ENCODE measurements around the gene RAPGEF5.

RAPGEF5 gene

DNA sequence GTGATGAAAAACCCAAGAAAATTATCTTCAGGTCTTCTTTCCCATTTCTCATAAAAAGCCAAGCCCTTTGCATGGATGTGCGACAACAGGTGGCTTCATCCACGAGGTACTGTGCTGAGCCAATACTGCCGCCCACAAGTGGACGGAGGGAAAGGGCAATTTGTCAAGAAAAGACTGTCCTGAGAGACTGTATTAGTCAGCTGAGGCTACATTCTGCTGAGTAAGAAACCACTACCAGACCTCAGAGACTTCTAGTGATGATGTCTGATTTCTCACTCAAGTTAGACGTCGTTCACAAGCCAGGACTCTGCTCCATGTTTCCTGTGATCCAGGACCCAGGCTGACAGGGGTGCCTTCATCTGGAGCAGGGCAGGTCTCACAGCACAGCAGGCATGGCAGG, 239.7 kb downstream of the RAPGEF5 start:
- DNase-seq (ENCODE audit: low read depth, low spot score) = no peak
- no peaks in the 10 kb centered on the region for H3K36me3 ChIP-seq (ENCODE audit: insufficient read depth, low read length)
- no peaks in the 10 kb centered on the region for H3K9me3 ChIP-seq (ENCODE audit: low read depth, low read length)
- no peak overlapping the region for H3K27ac ChIP-seq
- no peak overlapping the region for H3K9ac ChIP-seq (ENCODE audit: insufficient read length)
- no peak overlapping the region for H3K4me3 ChIP-seq
- TF ChIP-seq EZH2 (IDR thresholded peaks at IDR 0.05) (no peak), FOXP2 (optimal IDR thresholded peaks at IDR 0.05; ENCODE audit: control extremely low read depth, extremely low read length, insufficient read depth) (no peak), POLR2AphosphoS5 (IDR thresholded peaks at IDR 0.05; ENCODE audit: borderline replicate concordance, low read depth, low read length) (no peak)

DNA sequence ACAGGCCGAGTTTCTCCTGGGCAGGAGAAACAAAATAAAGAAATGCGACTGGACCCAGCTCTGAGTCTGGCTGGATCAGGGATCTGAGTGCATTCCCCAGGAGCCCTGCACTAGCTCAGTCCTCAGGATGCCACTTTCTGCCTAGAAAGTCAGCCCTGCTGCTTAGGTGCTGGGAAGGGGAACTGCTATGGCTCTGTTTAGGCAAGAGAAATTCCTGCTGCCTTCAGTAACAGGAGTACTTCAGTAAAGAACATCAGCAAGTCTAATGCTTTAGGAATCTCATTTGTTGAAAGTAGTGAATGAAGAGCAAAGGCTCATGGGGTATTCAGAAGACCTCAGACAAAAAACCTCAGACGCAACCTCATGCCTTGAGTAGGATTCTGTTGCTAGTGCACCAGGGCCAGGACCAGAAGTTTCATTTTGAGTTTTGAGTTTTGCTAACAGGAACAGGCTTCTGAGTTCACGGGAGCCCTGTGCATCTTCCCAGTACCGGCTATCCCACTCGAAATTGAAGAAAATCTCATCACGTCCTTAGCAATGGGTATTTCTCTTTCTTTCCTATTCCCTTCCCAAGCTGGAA, 240.4 kb downstream of the RAPGEF5 start:
- TF ChIP-seq EZH2 (IDR thresholded peaks at IDR 0.05) (no peak), FOXP2 (optimal IDR thresholded peaks at IDR 0.05; ENCODE audit: control extremely low read depth, extremely low read length, insufficient read depth) (no peak), POLR2AphosphoS5 (IDR thresholded peaks at IDR 0.05; ENCODE audit: borderline replicate concordance, low read depth, low read length) (no peak)
- H3K9ac ChIP-seq (ENCODE audit: insufficient read length) = no peak overlapping the region
- H3K27ac ChIP-seq = no peak overlapping the region
- no peaks in the 10 kb centered on the region for H3K9me3 ChIP-seq (ENCODE audit: low read depth, low read length)
- no peaks in the 10 kb centered on the region for H3K36me3 ChIP-seq (ENCODE audit: insufficient read depth, low read length)
- no peak overlapping the region for H3K4me3 ChIP-seq
- no peak for DNase-seq (ENCODE audit: low read depth, low spot score)

GRCh38 chr7:22115689-22116088, 241.3 kb downstream of the RAPGEF5 start:
- no peaks in the 10 kb centered on the region for H3K36me3 ChIP-seq (ENCODE audit: insufficient read depth, low read length)
- H3K4me3 ChIP-seq = no peak overlapping the region
- DNase-seq (ENCODE audit: low read depth, low spot score) = no peak
- TF ChIP-seq FOXP2 (optimal IDR thresholded peaks at IDR 0.05; ENCODE audit: control extremely low read depth, extremely low read length, insufficient read depth) = no peak
- no peak for TF ChIP-seq POLR2AphosphoS5 (IDR thresholded peaks at IDR 0.05; ENCODE audit: borderline replicate concordance, low read depth, low read length)
- TF ChIP-seq EZH2 (IDR thresholded peaks at IDR 0.05) = no peak
- H3K9me3 ChIP-seq (ENCODE audit: low read depth, low read length) = no peaks in the 10 kb centered on the region
- no peak overlapping the region for H3K27ac ChIP-seq
- no peak overlapping the region for H3K9ac ChIP-seq (ENCODE audit: insufficient read length)

DNA sequence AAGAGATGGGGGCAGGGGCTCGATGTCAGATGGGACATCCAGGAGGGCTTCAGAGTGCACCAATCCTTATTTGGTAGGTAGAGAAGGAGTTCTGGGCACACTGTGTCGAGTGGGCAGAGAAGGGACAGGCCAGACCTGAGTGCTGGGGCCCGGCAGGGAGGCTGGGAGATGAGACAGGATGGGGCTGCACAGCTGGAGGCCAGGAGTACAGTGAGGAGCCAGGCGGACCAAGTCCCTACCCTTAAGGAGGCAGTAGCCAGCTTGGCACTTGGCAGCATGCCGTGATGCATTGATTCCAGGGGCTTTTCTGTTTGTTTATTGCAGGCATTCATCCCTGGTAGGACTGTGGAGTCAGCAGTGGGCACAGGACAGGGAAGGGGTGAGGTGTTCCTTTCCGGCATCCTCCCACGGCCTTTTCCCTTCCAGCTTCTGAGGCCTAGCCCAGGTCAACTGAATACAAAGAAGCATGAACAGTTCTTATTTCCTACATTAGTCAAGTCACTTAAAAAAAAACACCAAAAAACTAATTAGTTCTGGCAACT, 242.4 kb downstream of the RAPGEF5 start:
- no peak overlapping the region for H3K9ac ChIP-seq (ENCODE audit: insufficient read length)
- H3K9me3 ChIP-seq (ENCODE audit: low read depth, low read length) = no peaks in the 10 kb centered on the region
- no peak for DNase-seq (ENCODE audit: low read depth, low spot score)
- no peaks in the 10 kb centered on the region for H3K36me3 ChIP-seq (ENCODE audit: insufficient read depth, low read length)
- H3K4me3 ChIP-seq = no peak overlapping the region
- TF ChIP-seq FOXP2 (optimal IDR thresholded peaks at IDR 0.05; ENCODE audit: control extremely low read depth, extremely low read length, insufficient read depth) (no peak), POLR2AphosphoS5 (IDR thresholded peaks at IDR 0.05; ENCODE audit: borderline replicate concordance, low read depth, low read length) (no peak), EZH2 (IDR thresholded peaks at IDR 0.05) (no peak)
- no peak overlapping the region for H3K27ac ChIP-seq

DNA sequence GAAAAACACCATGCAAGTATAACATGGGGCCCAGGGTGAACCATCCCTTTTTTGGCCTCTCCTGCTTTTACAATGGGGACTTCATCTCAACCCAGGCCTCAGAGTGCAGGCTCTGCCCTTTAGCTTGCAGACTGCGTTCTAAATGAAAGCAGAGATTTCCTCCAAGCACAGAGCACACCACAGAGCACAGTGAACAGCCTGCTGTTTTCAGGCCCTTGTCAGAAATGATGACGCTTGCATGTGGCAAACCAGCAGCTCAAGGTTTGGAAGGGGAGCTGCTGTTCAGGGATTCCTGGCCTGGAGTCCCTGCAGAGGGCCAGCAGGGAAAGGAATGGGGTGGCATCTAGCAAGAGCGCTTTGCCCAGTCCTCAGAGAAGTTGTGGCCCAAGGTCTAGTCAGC, 243.9 kb downstream of the RAPGEF5 start:
- Histone ChIP-seq H3K4me3 (no peak overlapping the region), H3K9ac (ENCODE audit: insufficient read length) (no peak overlapping the region), H3K9me3 (ENCODE audit: low read depth, low read length) (no peaks in the 10 kb centered on the region), H3K27ac (no peak overlapping the region), H3K36me3 (ENCODE audit: insufficient read depth, low read length) (no peaks in the 10 kb centered on the region)
- DNase-seq (ENCODE audit: low read depth, low spot score) = no peak
- TF ChIP-seq POLR2AphosphoS5 (IDR thresholded peaks at IDR 0.05; ENCODE audit: borderline replicate concordance, low read depth, low read length) (no peak), FOXP2 (optimal IDR thresholded peaks at IDR 0.05; ENCODE audit: control extremely low read depth, extremely low read length, insufficient read depth) (no peak), EZH2 (IDR thresholded peaks at IDR 0.05) (no peak)

DNA sequence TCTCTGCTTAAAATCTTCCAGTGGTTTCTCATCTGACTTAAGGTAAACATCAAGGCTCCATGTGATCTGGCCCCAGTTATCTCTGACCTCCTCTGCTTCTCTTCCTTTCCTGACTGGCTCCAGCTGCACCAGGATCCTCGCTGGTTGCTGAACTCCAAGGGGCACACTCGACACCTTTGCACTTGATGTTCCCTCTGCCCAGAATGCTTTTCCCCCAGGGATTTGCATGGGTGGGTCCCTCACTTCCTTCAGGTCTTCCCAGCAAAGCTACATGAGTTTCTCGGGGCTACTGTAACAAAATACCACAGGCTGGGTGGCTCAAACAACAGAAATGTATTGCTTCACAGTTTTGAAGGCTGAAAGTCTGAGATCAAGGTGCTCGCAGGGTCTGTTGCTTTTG, 245.3 kb downstream of the RAPGEF5 start:
- H3K27ac ChIP-seq = no peak overlapping the region
- no peak for DNase-seq (ENCODE audit: low read depth, low spot score)
- TF ChIP-seq POLR2AphosphoS5 (IDR thresholded peaks at IDR 0.05; ENCODE audit: borderline replicate concordance, low read depth, low read length) (no peak), EZH2 (IDR thresholded peaks at IDR 0.05) (no peak), FOXP2 (optimal IDR thresholded peaks at IDR 0.05; ENCODE audit: control extremely low read depth, extremely low read length, insufficient read depth) (no peak)
- H3K36me3 ChIP-seq (ENCODE audit: insufficient read depth, low read length) = no peaks in the 10 kb centered on the region
- no peaks in the 10 kb centered on the region for H3K9me3 ChIP-seq (ENCODE audit: low read depth, low read length)
- H3K4me3 ChIP-seq = no peak overlapping the region
- H3K9ac ChIP-seq (ENCODE audit: insufficient read length) = no peak overlapping the region

DNA sequence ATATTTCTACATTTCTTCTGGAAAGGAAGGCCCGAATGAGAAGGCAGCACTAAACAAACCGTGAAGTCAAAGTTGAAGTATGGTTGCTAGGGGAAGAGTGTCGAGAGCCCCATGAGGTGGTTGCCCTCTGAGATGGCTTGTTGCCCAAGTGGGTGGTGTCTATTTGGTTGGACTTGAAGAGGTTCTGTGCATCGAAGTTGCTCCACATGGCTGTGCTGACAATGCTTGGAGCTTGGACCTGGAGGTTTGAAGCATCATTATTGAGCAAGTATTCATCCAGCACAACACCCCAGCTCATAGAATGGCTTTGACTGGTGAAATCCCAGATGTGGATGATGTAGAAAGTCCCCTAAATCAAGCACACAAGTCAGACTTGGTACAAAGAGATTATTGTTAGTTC, 246.1 kb downstream of the RAPGEF5 start:
- Histone ChIP-seq H3K36me3 (ENCODE audit: insufficient read depth, low read length) (no peaks in the 10 kb centered on the region), H3K9ac (ENCODE audit: insufficient read length) (no peak overlapping the region), H3K9me3 (ENCODE audit: low read depth, low read length) (no peaks in the 10 kb centered on the region), H3K27ac (no peak overlapping the region), H3K4me3 (no peak overlapping the region)
- no peak for DNase-seq (ENCODE audit: low read depth, low spot score)
- no peak for TF ChIP-seq FOXP2 (optimal IDR thresholded peaks at IDR 0.05; ENCODE audit: control extremely low read depth, extremely low read length, insufficient read depth)
- TF ChIP-seq EZH2 (IDR thresholded peaks at IDR 0.05) = no peak
- no peak for TF ChIP-seq POLR2AphosphoS5 (IDR thresholded peaks at IDR 0.05; ENCODE audit: borderline replicate concordance, low read depth, low read length)

DNA sequence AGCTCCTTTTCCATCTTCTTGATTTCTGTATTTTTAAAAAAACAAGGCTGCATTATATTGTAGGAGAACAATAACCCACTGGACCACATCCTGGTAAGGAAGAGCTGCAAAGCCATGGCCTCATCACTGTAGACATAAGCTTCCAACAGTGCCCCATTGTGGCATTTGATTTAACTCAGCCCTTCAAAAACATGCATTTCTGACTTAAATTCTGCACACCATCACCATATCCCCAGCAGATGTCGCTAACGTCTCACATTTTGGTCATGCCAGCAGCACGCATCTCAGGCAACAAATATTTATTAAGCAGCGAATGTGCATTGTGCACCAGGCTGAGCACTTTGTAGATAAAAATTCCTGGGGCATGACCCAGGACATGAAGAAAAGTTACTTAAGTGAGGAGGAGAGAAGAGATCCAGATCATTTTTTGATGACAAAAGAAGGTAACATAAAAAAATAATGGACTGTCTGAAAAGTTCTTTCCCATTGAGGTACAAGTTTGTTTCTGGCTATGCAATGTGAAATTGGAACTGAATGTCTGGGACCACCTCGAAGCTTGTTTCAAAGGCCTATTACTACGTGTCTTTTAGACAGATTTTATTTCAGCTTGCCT, 246.6 kb downstream of the RAPGEF5 start:
- no peak overlapping the region for H3K9ac ChIP-seq (ENCODE audit: insufficient read length)
- no peaks in the 10 kb centered on the region for H3K9me3 ChIP-seq (ENCODE audit: low read depth, low read length)
- DNase-seq (ENCODE audit: low read depth, low spot score) = peak; percentile 72
- no peak overlapping the region for H3K4me3 ChIP-seq
- TF ChIP-seq EZH2 (IDR thresholded peaks at IDR 0.05) (no peak), POLR2AphosphoS5 (IDR thresholded peaks at IDR 0.05; ENCODE audit: borderline replicate concordance, low read depth, low read length) (no peak), FOXP2 (optimal IDR thresholded peaks at IDR 0.05; ENCODE audit: control extremely low read depth, extremely low read length, insufficient read depth) (no peak)
- no peaks in the 10 kb centered on the region for H3K36me3 ChIP-seq (ENCODE audit: insufficient read depth, low read length)
- no peak overlapping the region for H3K27ac ChIP-seq
